ENCODE data around the gene PDZD2.

DNA sequence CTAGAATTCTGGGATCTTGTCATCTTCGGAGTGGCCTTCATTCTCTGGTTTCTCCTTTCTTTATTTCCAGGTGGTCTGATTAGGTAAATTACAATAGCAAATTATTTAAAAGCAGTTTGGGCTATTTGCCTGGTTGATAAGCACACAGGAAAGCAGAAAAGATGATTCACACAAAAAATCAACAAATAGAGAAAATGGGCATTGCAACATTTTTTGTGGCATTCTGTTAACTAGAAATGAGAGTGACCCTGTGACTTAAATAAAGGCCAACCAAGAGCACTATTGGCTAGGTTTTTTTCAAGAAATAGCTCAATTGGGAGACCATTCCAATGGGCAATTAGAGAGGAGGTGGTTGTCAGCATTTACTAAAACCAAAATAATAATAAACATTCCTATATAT lies 6.5 kb upstream of the PDZD2 start:
- TF ChIP-seq, protein P1, sequence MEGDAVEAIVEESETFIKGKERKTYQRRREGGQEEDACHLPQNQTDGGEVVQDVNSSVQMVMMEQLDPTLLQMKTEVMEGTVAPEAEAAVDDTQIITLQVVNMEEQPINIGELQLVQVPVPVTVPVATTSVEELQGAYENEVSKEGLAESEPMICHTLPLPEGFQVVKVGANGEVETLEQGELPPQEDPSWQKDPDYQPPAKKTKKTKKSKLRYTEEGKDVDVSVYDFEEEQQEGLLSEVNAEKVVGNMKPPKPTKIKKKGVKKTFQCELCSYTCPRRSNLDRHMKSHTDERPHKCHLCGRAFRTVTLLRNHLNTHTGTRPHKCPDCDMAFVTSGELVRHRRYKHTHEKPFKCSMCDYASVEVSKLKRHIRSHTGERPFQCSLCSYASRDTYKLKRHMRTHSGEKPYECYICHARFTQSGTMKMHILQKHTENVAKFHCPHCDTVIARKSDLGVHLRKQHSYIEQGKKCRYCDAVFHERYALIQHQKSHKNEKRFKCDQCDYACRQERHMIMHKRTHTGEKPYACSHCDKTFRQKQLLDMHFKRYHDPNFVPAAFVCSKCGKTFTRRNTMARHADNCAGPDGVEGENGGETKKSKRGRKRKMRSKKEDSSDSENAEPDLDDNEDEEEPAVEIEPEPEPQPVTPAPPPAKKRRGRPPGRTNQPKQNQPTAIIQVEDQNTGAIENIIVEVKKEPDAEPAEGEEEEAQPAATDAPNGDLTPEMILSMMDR (IDR thresholded peaks at IDR 0.05), result no peak
- TF ChIP-seq ZFX (IDR thresholded peaks at IDR 0.05; ENCODE audit: borderline replicate concordance), result no peak

All from 22Rv1 (cell line).